ENCODE measurements around the gene GARNL3.

DNA sequence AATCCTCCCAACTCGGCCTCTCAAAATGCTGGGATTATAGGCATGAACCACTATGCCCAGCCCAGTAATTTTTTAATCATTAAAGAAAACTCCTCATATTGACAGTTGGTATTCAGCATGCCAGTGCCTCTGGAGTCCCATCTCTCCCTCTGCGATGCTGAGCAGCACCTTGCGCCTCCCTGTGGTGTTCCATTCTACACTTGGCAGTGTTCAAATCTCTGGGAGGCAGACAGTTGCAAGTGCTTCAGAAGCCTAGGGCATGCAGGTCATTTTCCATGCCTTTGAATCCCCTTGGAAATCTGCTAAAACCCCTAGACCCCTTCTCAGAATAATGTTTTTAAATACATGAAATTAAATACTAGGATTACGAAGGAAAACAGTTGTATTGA lies 41.3 kb downstream of the GARNL3 start:
- TF ChIP-seq POLR2AphosphoS5 (IDR thresholded peaks at IDR 0.05; ENCODE audit: low read depth, low read length), result no peak
- TF ChIP-seq, protein P1, sequence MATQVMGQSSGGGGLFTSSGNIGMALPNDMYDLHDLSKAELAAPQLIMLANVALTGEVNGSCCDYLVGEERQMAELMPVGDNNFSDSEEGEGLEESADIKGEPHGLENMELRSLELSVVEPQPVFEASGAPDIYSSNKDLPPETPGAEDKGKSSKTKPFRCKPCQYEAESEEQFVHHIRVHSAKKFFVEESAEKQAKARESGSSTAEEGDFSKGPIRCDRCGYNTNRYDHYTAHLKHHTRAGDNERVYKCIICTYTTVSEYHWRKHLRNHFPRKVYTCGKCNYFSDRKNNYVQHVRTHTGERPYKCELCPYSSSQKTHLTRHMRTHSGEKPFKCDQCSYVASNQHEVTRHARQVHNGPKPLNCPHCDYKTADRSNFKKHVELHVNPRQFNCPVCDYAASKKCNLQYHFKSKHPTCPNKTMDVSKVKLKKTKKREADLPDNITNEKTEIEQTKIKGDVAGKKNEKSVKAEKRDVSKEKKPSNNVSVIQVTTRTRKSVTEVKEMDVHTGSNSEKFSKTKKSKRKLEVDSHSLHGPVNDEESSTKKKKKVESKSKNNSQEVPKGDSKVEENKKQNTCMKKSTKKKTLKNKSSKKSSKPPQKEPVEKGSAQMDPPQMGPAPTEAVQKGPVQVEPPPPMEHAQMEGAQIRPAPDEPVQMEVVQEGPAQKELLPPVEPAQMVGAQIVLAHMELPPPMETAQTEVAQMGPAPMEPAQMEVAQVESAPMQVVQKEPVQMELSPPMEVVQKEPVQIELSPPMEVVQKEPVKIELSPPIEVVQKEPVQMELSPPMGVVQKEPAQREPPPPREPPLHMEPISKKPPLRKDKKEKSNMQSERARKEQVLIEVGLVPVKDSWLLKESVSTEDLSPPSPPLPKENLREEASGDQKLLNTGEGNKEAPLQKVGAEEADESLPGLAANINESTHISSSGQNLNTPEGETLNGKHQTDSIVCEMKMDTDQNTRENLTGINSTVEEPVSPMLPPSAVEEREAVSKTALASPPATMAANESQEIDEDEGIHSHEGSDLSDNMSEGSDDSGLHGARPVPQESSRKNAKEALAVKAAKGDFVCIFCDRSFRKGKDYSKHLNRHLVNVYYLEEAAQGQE (IDR thresholded peaks at IDR 0.05; ENCODE audit: insufficient read depth in 1 of 2, low read depth in 2 of 2, low read length in 2 of 2), result no peak

All from PFSK-1 (cell line).